Stimulated activated CD4-positive, alpha-beta T cell treated with anti-CD3 and anti-CD28 coated beads, TNF-alpha, amount 100 ng/mL, for 48 hours (primary cell): ENCODE data around the gene AKAP8L.
"Not testable (repeated sequence)": the region's sequence is repeated elsewhere in the genome, so short reads cannot be mapped to it uniquely, and the experiment has no call there.

ENCODE experiments used
- DNase-seq, 3 donors: peaks; one replicate each; pipeline ENCODE4 v3.0.0-alpha.2; 2020; ENCODE audit warnings: low read depth in 3 of 3

The AKAP8L gene

GRCh38 chr19:15417699-15418098, 1.1 kb downstream of the AKAP8L start:
- DNase-seq, result no peak

GRCh38 chr19:15412832-15413231, 6.0 kb downstream of the AKAP8L start:
- no peak for DNase-seq

GRCh38 chr19:15411351-15411750, 7.4 kb downstream of the AKAP8L start:
- not testable (repeated sequence) for DNase-seq

GRCh38 chr19:15404780-15405211, 14.0 kb downstream of the AKAP8L start:
- DNase-seq, result no peak

- DNase-seq, result no peak
These were observed 14.6 kb downstream of the AKAP8L start for GRCh38 chr19:15404097-15404779.

GRCh38 chr19:15403151-15403531, 15.6 kb downstream of the AKAP8L start:
- DNase-seq, result no peak

GRCh38 chr19:15402411-15403150, 16.2 kb downstream of the AKAP8L start:
- DNase-seq, result no peak

GRCh38 chr19:15401397-15401710, 17.4 kb downstream of the AKAP8L start:
- DNase-seq, result no peak

GRCh38 chr19:15400521-15401396, 18.0 kb downstream of the AKAP8L start:
- DNase-seq, result no peak

GRCh38 chr19:15399635-15400034, 19.2 kb downstream of the AKAP8L start:
- DNase-seq, result no peak

GRCh38 chr19:15399234-15399515, 19.6 kb downstream of the AKAP8L start:
- DNase-seq, result no peak

- no peak for DNase-seq
These were observed 20.1 kb downstream of the AKAP8L start for GRCh38 chr19:15398501-15399233.

GRCh38 chr19:15397782-15398181, 21.0 kb downstream of the AKAP8L start:
- no peak for DNase-seq

- no peak for DNase-seq
These were observed 21.6 kb downstream of the AKAP8L start for GRCh38 chr19:15397236-15397635.

GRCh38 chr19:15396436-15396835, 22.4 kb downstream of the AKAP8L start:
- DNase-seq, result no peak

- DNase-seq, result not testable (repeated sequence)
These were observed 23.5 kb downstream of the AKAP8L start for GRCh38 chr19:15395251-15395650.

- no peak for DNase-seq
These were observed 24.4 kb downstream of the AKAP8L start for GRCh38 chr19:15394426-15394825.

GRCh38 chr19:15393963-15394362, 24.8 kb downstream of the AKAP8L start:
- DNase-seq, result no peak

GRCh38 chr19:15390814-15391213, 28.0 kb downstream of the AKAP8L start:
- DNase-seq, result no peak

GRCh38 chr19:15381864-15382263, 36.9 kb downstream of the AKAP8L start:
- DNase-seq, result no peak

GRCh38 chr19:15381429-15381828, 37.4 kb downstream of the AKAP8L start:
- DNase-seq, result no peak

- peak in 2 of 3 donors; percentile 16 to 36 for DNase-seq
These were observed 38.7 kb downstream of the AKAP8L start for GRCh38 chr19:15379999-15380647.
